ENCODE measurements around the gene BRMS1. TPM values are rescaled to one million over a fixed set of nuclear protein-coding genes. Genes with fewer than 3 reads are reported as not detected.

BRMS1 gene
- total and polyA plus RNA-seq, 10 of the 15 experiments (the other 5 are each of a cell fraction or from before 2014, with no cell fraction given): 2.1 to 85.3 (median 48.5) TPM

DNA sequence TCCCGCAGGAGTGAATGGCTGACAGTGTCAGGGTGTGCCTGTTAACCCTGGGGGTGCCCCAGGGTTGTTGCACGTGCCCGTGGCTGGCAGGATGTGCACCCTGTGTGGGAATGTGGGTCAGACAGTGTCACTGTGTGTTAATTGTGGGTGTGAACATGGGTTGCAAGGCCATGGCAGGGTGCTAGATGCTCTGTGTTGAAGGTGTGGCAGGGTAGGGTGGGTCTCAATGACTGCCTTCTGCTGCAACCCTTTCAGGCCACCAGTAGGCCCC, 16.9 kb downstream of the BRMS1 start:
- no peaks in the 10 kb centered on the region for H4K20me1 ChIP-seq (ENCODE audit: control insufficient read depth, insufficient read depth)
- no peak for DNase-seq (ENCODE audit: low read depth, low spot score)
- SMC1A ChIA-PET (ENCODE audit: uncharacterized antibody, unreplicated experiment): no interaction called here
- RAD21 ChIA-PET (ENCODE audit: unreplicated experiment): no interaction called here
- no peak overlapping the region for H3K27ac ChIP-seq (ENCODE audit: control insufficient read depth, insufficient read depth)
- ATAC-seq: peak; percentile 48
- 70% methylated on average over 3 of the region's 3 CpGs for WGBS (ENCODE audit: insufficient coverage, insufficient replicate concordance, low lambda C conversion rate, missing lambda C conversion rate)
- FAIRE-seq: no peak
- H3K4me3 ChIP-seq: no peak overlapping the region
- no peak overlapping the region for H3K4me2 ChIP-seq (ENCODE audit: control insufficient read depth, insufficient read depth)
- no peak overlapping the region for H3K9ac ChIP-seq (ENCODE audit: control insufficient read depth, insufficient read depth, low read length)
- intact Hi-C loops (cut with micrococcal nuclease; ENCODE audit: unreplicated experiment) (loop anchor here (1.0 to 2.0 kb wide), 2 partner anchors 16 to 105 kb away; no protein-coding TSS in a partner anchor), in situ Hi-C loops (cut with MboI) (no loop called here)
- H2AFZ ChIP-seq (ENCODE audit: control insufficient read depth, low read depth, low read length): peak overlapping the region; percentile 61; the same call in 1 of the 2 replicates
- CTCF ChIA-PET: no interaction called here
- H3K4me1 ChIP-seq (ENCODE audit: control insufficient read depth, insufficient read depth, low read length): peaks cover 10% of the 10 kb centered on the region; the same call in 1 of the 2 replicates
- no peaks in the 10 kb centered on the region for H3K36me3 ChIP-seq (ENCODE audit: control insufficient read depth in 2 of 2, insufficient read depth in 2 of 2, low read length in 1 of 2)
- TF ChIP-seq RCOR1 (conservative IDR thresholded peaks at IDR 0.05; ENCODE audit: low read depth, low read length) (no peak), NR2F1 (conservative IDR thresholded peaks at IDR 0.05) (0 out of 2 replicates have a peak, but pooled peaks have one; percentile 16), HDGF (IDR thresholded peaks at IDR 0.05) (peak; percentile 30; the same call in 1 of the 2 replicates), GABPA (IDR thresholded peaks at IDR 0.05; ENCODE audit: low read depth) (no peak), SP1 (IDR thresholded peaks at IDR 0.05; ENCODE audit: low read depth, low read length) (no peak)
- no peaks in the 10 kb centered on the region; a peak in 1 of 4 replicates for H3K27me3 ChIP-seq (replicated peaks in 1 of 2; ENCODE audit: control insufficient read depth in 2 of 2, insufficient read depth in 2 of 2, low read length in 1 of 2)
- H3K79me2 ChIP-seq (ENCODE audit: control insufficient read depth, insufficient read depth, low read length): no peaks in the 10 kb centered on the region
- no TSS peak for BruUV-seq (replicated peaks)
- POLR2A ChIA-PET: no interaction called here
- no peaks in the 10 kb centered on the region for H3K9me3 ChIP-seq (replicated peaks; ENCODE audit: control insufficient read depth, insufficient read depth, low read length)

- Histone ChIP-seq H3K4me2 (ENCODE audit: control insufficient read depth, insufficient read depth) (no peak overlapping the region), H3K27me3 (replicated peaks in 1 of 2; ENCODE audit: control insufficient read depth in 2 of 2, insufficient read depth in 2 of 2, low read length in 1 of 2) (no peaks in the 10 kb centered on the region; a peak in 1 of 4 replicates), H3K9ac (ENCODE audit: control insufficient read depth, insufficient read depth, low read length) (no peak overlapping the region), H2AFZ (ENCODE audit: control insufficient read depth, low read depth, low read length) (no peak overlapping the region), H3K9me3 (replicated peaks; ENCODE audit: control insufficient read depth, insufficient read depth, low read length) (no peaks in the 10 kb centered on the region), H3K79me2 (ENCODE audit: control insufficient read depth, insufficient read depth, low read length) (no peaks in the 10 kb centered on the region), H3K4me3 (no peak overlapping the region), H3K27ac (ENCODE audit: control insufficient read depth, insufficient read depth) (no peak overlapping the region), H3K36me3 (ENCODE audit: control insufficient read depth in 2 of 2, insufficient read depth in 2 of 2, low read length in 1 of 2) (no peaks in the 10 kb centered on the region), H4K20me1 (ENCODE audit: control insufficient read depth, insufficient read depth) (no peaks in the 10 kb centered on the region), H3K4me1 (ENCODE audit: control insufficient read depth, insufficient read depth, low read length) (peaks cover 10% of the 10 kb centered on the region; the same call in 1 of the 2 replicates)
- TF ChIP-seq RUNX3 (IDR thresholded peaks at IDR 0.05; ENCODE audit: low read length) (no peak), KLF5 (IDR thresholded peaks at IDR 0.05; ENCODE audit: partially characterized antibody) (no peak), MEF2A (IDR thresholded peaks at IDR 0.05; ENCODE audit: insufficient read depth, low read depth, low read length) (no peak), NFYA (IDR thresholded peaks at IDR 0.05; ENCODE audit: borderline replicate concordance, low read depth, low read length) (no peak), ZBTB4 (CRISPR knock-in tag; IDR thresholded peaks at IDR 0.05) (no peak), MLLT1 (IDR thresholded peaks at IDR 0.05) (no peak), SIN3A (IDR thresholded peaks at IDR 0.05; ENCODE audit: low read depth, low read length) (no peak), NBN (IDR thresholded peaks at IDR 0.05) (no peak)
- intact Hi-C loops (cut with micrococcal nuclease; ENCODE audit: unreplicated experiment) (loop anchor here (1.0 to 2.0 kb wide), 2 partner anchors 15 to 105 kb away; no protein-coding TSS in a partner anchor), in situ Hi-C loops (cut with MboI) (no loop called here)
- DNase-seq (ENCODE audit: low read depth, low spot score) (no peak), FAIRE-seq (peak; percentile 35), ATAC-seq (no peak)
- RAD21 ChIA-PET (ENCODE audit: unreplicated experiment): interaction anchor here (1.0 kb wide), 2 partner anchors 14 to 16 kb away, joined by 3 to 4 read pairs; no protein-coding TSS in a partner anchor
- POLR2A ChIA-PET: interaction anchor here (0.7 kb wide), 1 partner anchor 16 kb away, joined by 3 read pairs; no protein-coding TSS in a partner anchor
- SMC1A ChIA-PET (ENCODE audit: uncharacterized antibody, unreplicated experiment): interaction anchor here (3.4 kb wide), 1 partner anchor 15 kb away, joined by 12 read pairs; no protein-coding TSS in a partner anchor
- CTCF ChIA-PET: interaction anchor here (1.5 to 3.8 kb wide), 2 partner anchors 10 to 15 kb away, joined by 6 to 34 read pairs; partner anchors contain the start of gene CD248
- WGBS (ENCODE audit: insufficient coverage, insufficient replicate concordance, low lambda C conversion rate, missing lambda C conversion rate): 63% methylated on average over 10 of the region's 10 CpGs
- BruUV-seq (replicated peaks): no TSS peak
These were observed 17.5 kb downstream of the BRMS1 start for GRCh38 chr11:66327171-66328030.

Measured in GM12878 (cell line).